ENCODE measurements around the gene DCAF11. TPM values are rescaled to one million over a fixed set of nuclear protein-coding genes. Genes with fewer than 3 reads are reported as not detected.

Gene DCAF11
- total and polyA plus RNA-seq, 2 donors = 36.6 to 66.7 TPM

- Histone ChIP-seq H3K36me3 (ENCODE audit: control insufficient read depth in 2 of 2, insufficient read depth in 2 of 2, low read length in 1 of 2) (peaks cover 67 to 71% of the 10 kb centered on the region in 2 donors), H3K4me1 (ENCODE audit: control insufficient read depth in 2 of 2, insufficient read depth in 2 of 2, low read length in 2 of 2) (peaks cover 4 to 10% of the 10 kb centered on the region in 2 donors), H3K9me3 (ENCODE audit: control insufficient read depth in 2 of 2, insufficient read depth in 1 of 2, low read length in 1 of 2) (no peaks in the 10 kb centered on the region), H3K27ac (ENCODE audit: low read depth in 1 of 2, low read length in 1 of 2) (no peak overlapping the region), H3K27me3 (ENCODE audit: control insufficient read depth in 2 of 2, insufficient read depth in 1 of 2, low read length in 1 of 2) (no peaks in the 10 kb centered on the region), H3K4me3 (ENCODE audit: low read length in 2 of 2) (no peak overlapping the region)
- 97% methylated on average over 1 of the region's 1 CpG for WGBS
- DNase-seq (ENCODE audit: low read depth in 6 of 9, low spot score in 9 of 9) = no peak
Measured at GRCh38 chr14:24156840-24157239, 42.3 kb downstream of the DCAF11 start.

- no peak overlapping the region for H3K4me3 ChIP-seq (ENCODE audit: low read length in 2 of 2)
- WGBS = 98% methylated on average over 12 of the region's 12 CpGs
- H3K4me1 ChIP-seq (ENCODE audit: control insufficient read depth in 2 of 2, insufficient read depth in 2 of 2, low read length in 2 of 2) = peaks cover 6 to 15% of the 10 kb centered on the region in 2 donors
- H3K27ac ChIP-seq (ENCODE audit: low read depth in 1 of 2, low read length in 1 of 2) = no peak overlapping the region
- peaks cover 64 to 69% of the 10 kb centered on the region in 2 donors for H3K36me3 ChIP-seq (ENCODE audit: control insufficient read depth in 2 of 2, insufficient read depth in 2 of 2, low read length in 1 of 2)
- no peaks in the 10 kb centered on the region for H3K9me3 ChIP-seq (ENCODE audit: control insufficient read depth in 2 of 2, insufficient read depth in 1 of 2, low read length in 1 of 2)
- no peaks in the 10 kb centered on the region for H3K27me3 ChIP-seq (ENCODE audit: control insufficient read depth in 2 of 2, insufficient read depth in 1 of 2, low read length in 1 of 2)
- DNase-seq (ENCODE audit: low read depth in 6 of 9, low spot score in 9 of 9) = no peak
Measured at GRCh38 chr14:24157331-24157730, 42.8 kb downstream of the DCAF11 start.

GRCh38 chr14:24159777-24160498 is 45.4 kb downstream of the DCAF11 start:
- WGBS = 98% methylated on average over 11 of the region's 11 CpGs
- H3K36me3 ChIP-seq (ENCODE audit: control insufficient read depth in 2 of 2, insufficient read depth in 2 of 2, low read length in 1 of 2) = peaks cover 69 to 78% of the 10 kb centered on the region in 2 donors
- no peak for DNase-seq (ENCODE audit: low read depth in 6 of 9, low spot score in 9 of 9)

GRCh38 chr14:24160499-24160849 is 45.9 kb downstream of the DCAF11 start:
- H3K27me3 ChIP-seq (ENCODE audit: control insufficient read depth in 2 of 2, insufficient read depth in 1 of 2, low read length in 1 of 2) = no peaks in the 10 kb centered on the region
- H3K36me3 ChIP-seq (ENCODE audit: control insufficient read depth in 2 of 2, insufficient read depth in 2 of 2, low read length in 1 of 2) = peaks cover 69 to 78% of the 10 kb centered on the region in 2 donors
- no peaks in the 10 kb centered on the region for H3K9me3 ChIP-seq (ENCODE audit: control insufficient read depth in 2 of 2, insufficient read depth in 1 of 2, low read length in 1 of 2)
- no peak for DNase-seq (ENCODE audit: low read depth in 6 of 9, low spot score in 9 of 9)
- H3K4me1 ChIP-seq (ENCODE audit: control insufficient read depth in 2 of 2, insufficient read depth in 2 of 2, low read length in 2 of 2) = peaks cover 6 to 34% of the 10 kb centered on the region in 2 donors
- WGBS = over 99% methylated on average over 4 of the region's 4 CpGs
- H3K27ac ChIP-seq (ENCODE audit: low read depth in 1 of 2, low read length in 1 of 2) = peak overlapping the region; percentile 92 to 93
- no peak overlapping the region for H3K4me3 ChIP-seq (ENCODE audit: low read length in 2 of 2)

More at GRCh38 chr14:24159777-24160498, 45.4 kb downstream of the DCAF11 start:
- Histone ChIP-seq H3K4me1 (ENCODE audit: control insufficient read depth in 2 of 2, insufficient read depth in 2 of 2, low read length in 2 of 2) (peaks cover 6 to 34% of the 10 kb centered on the region in 2 donors), H3K4me3 (ENCODE audit: low read length in 2 of 2) (no peak overlapping the region), H3K27ac (ENCODE audit: low read depth in 1 of 2, low read length in 1 of 2) (peak overlapping the region; percentile 92 to 93), H3K9me3 (ENCODE audit: control insufficient read depth in 2 of 2, insufficient read depth in 1 of 2, low read length in 1 of 2) (no peaks in the 10 kb centered on the region), H3K27me3 (ENCODE audit: control insufficient read depth in 2 of 2, insufficient read depth in 1 of 2, low read length in 1 of 2) (no peaks in the 10 kb centered on the region)

GRCh38 chr14:24160850-24161804 is 46.5 kb downstream of the DCAF11 start, which contains the start of gene IRF9:
IRF9 (plus strand) TSS chr14:24161265; CDS start chr14:24162145, 880 bp downstream.
- no peaks in the 10 kb centered on the region for H3K9me3 ChIP-seq (ENCODE audit: control insufficient read depth in 2 of 2, insufficient read depth in 1 of 2, low read length in 1 of 2)
- WGBS = under 1% methylated on average over 12 of the region's 12 CpGs
- peak; percentile 94 to 99 (median 99) for DNase-seq (ENCODE audit: low read depth in 6 of 9, low spot score in 9 of 9)
- H3K4me3 ChIP-seq (ENCODE audit: low read length in 2 of 2) = peak within 1 kb of the TSS; percentile 85 to 88
- peaks cover 6 to 34% of the 10 kb centered on the region in 2 donors for H3K4me1 ChIP-seq (ENCODE audit: control insufficient read depth in 2 of 2, insufficient read depth in 2 of 2, low read length in 2 of 2)
- H3K27ac ChIP-seq (ENCODE audit: low read depth in 1 of 2, low read length in 1 of 2) = peak within 1 kb of the TSS; percentile 93 to 96
- no peaks in the 10 kb centered on the region for H3K27me3 ChIP-seq (ENCODE audit: control insufficient read depth in 2 of 2, insufficient read depth in 1 of 2, low read length in 1 of 2)
- peaks cover 69 to 78% of the 10 kb centered on the region in 2 donors for H3K36me3 ChIP-seq (ENCODE audit: control insufficient read depth in 2 of 2, insufficient read depth in 2 of 2, low read length in 1 of 2)

- Histone ChIP-seq H3K36me3 (ENCODE audit: control insufficient read depth in 2 of 2, insufficient read depth in 2 of 2, low read length in 1 of 2) (peaks cover 68 to 79% of the 10 kb centered on the region in 2 donors), H3K4me3 (ENCODE audit: low read length in 2 of 2) (peak overlapping the region; percentile 85 to 88), H3K27ac (ENCODE audit: low read depth in 1 of 2, low read length in 1 of 2) (peak overlapping the region; percentile 38 to 93), H3K27me3 (ENCODE audit: control insufficient read depth in 2 of 2, insufficient read depth in 1 of 2, low read length in 1 of 2) (no peaks in the 10 kb centered on the region), H3K9me3 (ENCODE audit: control insufficient read depth in 2 of 2, insufficient read depth in 1 of 2, low read length in 1 of 2) (no peaks in the 10 kb centered on the region), H3K4me1 (ENCODE audit: control insufficient read depth in 2 of 2, insufficient read depth in 2 of 2, low read length in 2 of 2) (peaks cover 6 to 34% of the 10 kb centered on the region in 2 donors)
- WGBS = 85% methylated on average over 8 of the region's 8 CpGs
- DNase-seq (ENCODE audit: low read depth in 6 of 9, low spot score in 9 of 9) = no peak
Measured at GRCh38 chr14:24162093-24162492, 47.5 kb downstream of the DCAF11 start.

GRCh38 chr14:24164518-24164991 is 50.0 kb downstream of the DCAF11 start:
- WGBS = 97% methylated on average over 14 of the region's 14 CpGs
- Histone ChIP-seq H3K36me3 (ENCODE audit: control insufficient read depth in 2 of 2, insufficient read depth in 2 of 2, low read length in 1 of 2) (peaks cover 59 to 71% of the 10 kb centered on the region in 2 donors), H3K9me3 (ENCODE audit: control insufficient read depth in 2 of 2, insufficient read depth in 1 of 2, low read length in 1 of 2) (no peaks in the 10 kb centered on the region), H3K27me3 (ENCODE audit: control insufficient read depth in 2 of 2, insufficient read depth in 1 of 2, low read length in 1 of 2) (no peaks in the 10 kb centered on the region), H3K4me3 (ENCODE audit: low read length in 2 of 2) (no peak overlapping the region), H3K4me1 (ENCODE audit: control insufficient read depth in 2 of 2, insufficient read depth in 2 of 2, low read length in 2 of 2) (peaks cover 6 to 34% of the 10 kb centered on the region in 2 donors), H3K27ac (ENCODE audit: low read depth in 1 of 2, low read length in 1 of 2) (no peak overlapping the region)
- DNase-seq (ENCODE audit: low read depth in 6 of 9, low spot score in 9 of 9) = no peak

GRCh38 chr14:24165785-24166184 is 51.2 kb downstream of the DCAF11 start:
- Histone ChIP-seq H3K4me1 (ENCODE audit: control insufficient read depth in 2 of 2, insufficient read depth in 2 of 2, low read length in 2 of 2) (peaks cover 4 to 28% of the 10 kb centered on the region in 2 donors), H3K4me3 (ENCODE audit: low read length in 2 of 2) (no peak overlapping the region), H3K27me3 (ENCODE audit: control insufficient read depth in 2 of 2, insufficient read depth in 1 of 2, low read length in 1 of 2) (no peaks in the 10 kb centered on the region), H3K36me3 (ENCODE audit: control insufficient read depth in 2 of 2, insufficient read depth in 2 of 2, low read length in 1 of 2) (peaks cover 47 to 60% of the 10 kb centered on the region in 2 donors), H3K9me3 (ENCODE audit: control insufficient read depth in 2 of 2, insufficient read depth in 1 of 2, low read length in 1 of 2) (no peaks in the 10 kb centered on the region), H3K27ac (ENCODE audit: low read depth in 1 of 2, low read length in 1 of 2) (no peak overlapping the region)
- 97% methylated on average over 5 of the region's 5 CpGs for WGBS
- DNase-seq (ENCODE audit: low read depth in 6 of 9, low spot score in 9 of 9) = no peak

All from thymus (tissue), 11 donors.